DND-41 (cell line): ENCODE data around the gene PDZRN4.

Source experiments
- ATAC-seq: fragments of 200-7000 bp; cut with Tn5 transposase; 3 replicates; pipeline ENCODE4 v1.9.1; 2021; ENCODE audit warnings: low read depth; ENCODE audit not compliant: insufficient read depth
- DNase-seq: peaks from one replicate; pipeline ENCODE4 v3.0.0-alpha.2; 2020
- H2AFZ ChIP-seq: 2 replicates; pipeline ENCODE4 v1.6.0; 2012; ENCODE audit warnings: low read depth, low read length
- H3K27ac ChIP-seq: 2 replicates; pipeline ENCODE4 v1.5.1; 2012; ENCODE audit warnings: low read length, inconsistent platforms
- H3K27me3 ChIP-seq: fragments of 200-600 bp; sonication (generic); 2 replicates; pipeline ENCODE4 v1.6.0; 2012; ENCODE audit warnings: low read length, mild to moderate bottlenecking, inconsistent platforms; ENCODE audit not compliant: insufficient read depth, poor library complexity
- H3K36me3 ChIP-seq: 2 replicates; pipeline ENCODE4 v1.5.1; 2012; ENCODE audit warnings: low read length, inconsistent platforms; ENCODE audit not compliant: insufficient read depth
- H3K4me1 ChIP-seq: 2 replicates; pipeline ENCODE4 v1.5.1; 2012; ENCODE audit warnings: mild to moderate bottlenecking, low read length; ENCODE audit not compliant: insufficient read depth
- H3K4me2 ChIP-seq: 2 replicates; pipeline ENCODE4 v1.6.0; 2012; ENCODE audit warnings: mild to moderate bottlenecking, moderate library complexity, low read length, inconsistent platforms; ENCODE audit not compliant: insufficient read depth
- H3K4me3 ChIP-seq, 2 experiments: fragments of 200-600 bp in 1 of 2; shearing (Covaris generic) in 1 of 2; 2 replicates each; pipeline ENCODE4 v1.5.1; 2012 to 2016; ENCODE audit warnings: inconsistent platforms in 2 of 2, low read length in 2 of 2, mild to moderate bottlenecking in 2 of 2, low read depth in 1 of 2, moderate library complexity in 1 of 2
- H3K79me2 ChIP-seq: 2 replicates; pipeline ENCODE4 v1.6.0; 2012; ENCODE audit warnings: low read length, inconsistent platforms; ENCODE audit not compliant: insufficient read depth
- H3K9ac ChIP-seq: 2 replicates; pipeline ENCODE4 v1.6.0; 2012; ENCODE audit warnings: low read depth, mild to moderate bottlenecking, inconsistent platforms, low read length, moderate library complexity
- H3K9me3 ChIP-seq: 2 replicates; pipeline ENCODE4 v1.5.1; 2012; ENCODE audit warnings: low read length, moderate library complexity, mild to moderate bottlenecking, inconsistent platforms; ENCODE audit not compliant: insufficient read depth, severe bottlenecking
- H4K20me1 ChIP-seq: 2 replicates; pipeline ENCODE4 v1.6.0; 2012; ENCODE audit warnings: low read length; ENCODE audit not compliant: insufficient read depth
- EZH2 ChIP-seq: IDR thresholded peaks from 3 replicates; pipeline ENCODE4 v1.6.1; 2012; ENCODE audit warnings: borderline replicate concordance, low read depth, mild to moderate bottlenecking, moderate library complexity, low read length, inconsistent platforms; ENCODE audit not compliant: severe bottlenecking
- TF ChIP-seq, protein P1 (sequence below): IDR thresholded peaks from 2 replicates; pipeline ENCODE4 v1.5.1; 2012; ENCODE audit warnings: borderline replicate concordance, low read length, moderate library complexity, mild to moderate bottlenecking; ENCODE audit not compliant: poor library complexity, severe bottlenecking; ENCODE audit errors: extremely low read depth

PDZRN4 gene

DNA sequence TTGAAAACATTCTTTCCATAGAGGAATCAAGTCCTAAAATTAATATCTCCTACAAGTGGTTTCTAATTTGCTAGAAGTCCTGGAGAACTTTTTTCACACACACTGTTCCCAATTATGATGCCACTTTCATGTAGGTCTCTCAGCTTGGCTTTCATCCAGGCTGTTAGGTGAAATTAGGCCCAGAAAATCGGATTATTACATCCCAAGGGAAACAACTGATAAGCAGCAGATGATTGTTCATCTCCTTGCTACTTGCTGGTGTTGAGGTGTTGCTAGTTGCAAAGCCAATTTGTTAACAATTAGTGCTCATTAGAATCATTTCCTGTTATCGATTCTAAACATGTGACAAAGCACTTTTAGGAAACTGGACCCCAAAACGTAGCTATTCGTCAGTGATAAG, 248.0 kb downstream of the PDZRN4 start:
- Histone ChIP-seq H4K20me1 (no peaks in the 10 kb centered on the region), H3K79me2 (no peaks in the 10 kb centered on the region), H3K27me3 (no peaks in the 10 kb centered on the region), H3K9me3 (no peaks in the 10 kb centered on the region), H3K4me1 (no peaks in the 10 kb centered on the region), H2AFZ (no peak overlapping the region), H3K4me3 (no peak overlapping the region), H3K9ac (no peak overlapping the region), H3K36me3 (no peaks in the 10 kb centered on the region), H3K27ac (no peak overlapping the region), H3K4me2 (no peak overlapping the region)
- TF ChIP-seq, protein P1, sequence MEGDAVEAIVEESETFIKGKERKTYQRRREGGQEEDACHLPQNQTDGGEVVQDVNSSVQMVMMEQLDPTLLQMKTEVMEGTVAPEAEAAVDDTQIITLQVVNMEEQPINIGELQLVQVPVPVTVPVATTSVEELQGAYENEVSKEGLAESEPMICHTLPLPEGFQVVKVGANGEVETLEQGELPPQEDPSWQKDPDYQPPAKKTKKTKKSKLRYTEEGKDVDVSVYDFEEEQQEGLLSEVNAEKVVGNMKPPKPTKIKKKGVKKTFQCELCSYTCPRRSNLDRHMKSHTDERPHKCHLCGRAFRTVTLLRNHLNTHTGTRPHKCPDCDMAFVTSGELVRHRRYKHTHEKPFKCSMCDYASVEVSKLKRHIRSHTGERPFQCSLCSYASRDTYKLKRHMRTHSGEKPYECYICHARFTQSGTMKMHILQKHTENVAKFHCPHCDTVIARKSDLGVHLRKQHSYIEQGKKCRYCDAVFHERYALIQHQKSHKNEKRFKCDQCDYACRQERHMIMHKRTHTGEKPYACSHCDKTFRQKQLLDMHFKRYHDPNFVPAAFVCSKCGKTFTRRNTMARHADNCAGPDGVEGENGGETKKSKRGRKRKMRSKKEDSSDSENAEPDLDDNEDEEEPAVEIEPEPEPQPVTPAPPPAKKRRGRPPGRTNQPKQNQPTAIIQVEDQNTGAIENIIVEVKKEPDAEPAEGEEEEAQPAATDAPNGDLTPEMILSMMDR = no peak
- TF ChIP-seq EZH2 = no peak
- DNase-seq (no peak), ATAC-seq (no peak)

DNA sequence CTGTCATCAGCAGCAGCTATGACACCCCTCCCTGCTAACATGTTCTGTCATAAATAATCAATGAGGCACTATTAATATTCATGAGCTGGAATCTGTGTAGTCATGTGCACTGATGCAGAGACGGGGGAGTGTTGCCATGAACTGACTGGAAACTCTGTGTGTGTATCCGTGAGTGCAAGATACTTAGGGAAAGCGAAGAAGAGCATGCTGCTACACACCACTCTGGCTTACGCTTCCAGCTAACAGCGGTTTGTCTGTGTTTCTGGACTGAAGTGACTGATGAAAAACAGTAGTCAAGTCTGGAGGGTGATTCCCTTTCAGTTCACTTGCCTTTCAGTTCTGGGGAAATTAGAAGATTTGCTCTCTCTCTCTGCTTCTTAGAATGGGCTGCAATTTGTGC, 249.4 kb downstream of the PDZRN4 start:
- H2AFZ ChIP-seq = no peak overlapping the region
- H3K27ac ChIP-seq = no peak overlapping the region
- H3K79me2 ChIP-seq = no peaks in the 10 kb centered on the region
- no peaks in the 10 kb centered on the region for H3K36me3 ChIP-seq
- no peak overlapping the region for H3K4me2 ChIP-seq
- H3K9ac ChIP-seq = no peak overlapping the region
- H3K27me3 ChIP-seq = no peaks in the 10 kb centered on the region
- no peaks in the 10 kb centered on the region for H3K4me1 ChIP-seq
- ATAC-seq (no peak), DNase-seq (no peak)
- no peak overlapping the region for H3K4me3 ChIP-seq
- no peak for TF ChIP-seq EZH2
- TF ChIP-seq, protein P1 = no peak
- H4K20me1 ChIP-seq = no peaks in the 10 kb centered on the region
- no peaks in the 10 kb centered on the region for H3K9me3 ChIP-seq

DNA sequence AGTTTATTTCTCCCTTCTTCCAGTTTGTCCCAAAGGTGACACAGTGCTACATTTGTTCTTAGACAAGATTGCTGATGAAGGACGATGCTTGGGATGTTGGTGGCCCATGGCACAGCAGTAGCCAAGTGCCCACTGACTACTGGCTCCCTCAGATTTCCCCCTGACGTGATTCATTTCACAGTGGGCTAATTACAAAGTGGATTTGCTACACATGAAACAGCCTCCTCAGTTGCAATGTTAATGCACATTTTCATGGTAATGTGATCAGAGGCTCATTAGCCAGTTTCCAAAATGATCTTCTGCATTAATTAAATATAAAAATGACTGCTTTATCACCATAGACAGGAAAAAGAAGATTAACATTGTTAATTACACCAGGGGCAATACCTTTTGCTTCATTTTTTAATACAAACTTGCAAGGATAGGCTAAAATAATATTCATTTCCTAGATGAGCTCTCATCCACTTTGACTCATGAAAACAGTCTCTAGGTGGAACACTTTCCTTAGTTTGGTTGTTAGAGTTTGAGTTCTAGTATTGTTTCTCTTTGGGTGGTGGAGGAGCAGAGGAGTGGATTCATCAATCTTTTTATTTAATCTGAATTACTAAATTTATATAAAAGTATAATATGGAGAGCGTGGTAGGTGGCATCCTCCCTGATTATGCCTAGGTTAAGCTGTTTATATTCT, 250.9 kb downstream of the PDZRN4 start:
- Histone ChIP-seq H3K27me3 (no peaks in the 10 kb centered on the region), H3K9me3 (no peaks in the 10 kb centered on the region), H3K4me2 (no peak overlapping the region), H3K4me3 (no peak overlapping the region), H3K4me1 (no peaks in the 10 kb centered on the region), H3K79me2 (no peaks in the 10 kb centered on the region), H3K9ac (no peak overlapping the region), H2AFZ (no peak overlapping the region), H4K20me1 (no peaks in the 10 kb centered on the region), H3K36me3 (no peaks in the 10 kb centered on the region), H3K27ac (no peak overlapping the region)
- DNase-seq (no peak), ATAC-seq (no peak)
- TF ChIP-seq EZH2 = no peak
- TF ChIP-seq, protein P1 = no peak
